Measurements from ENCODE around the gene TAF1.
"Not testable (repeated sequence)": the region's sequence is repeated elsewhere in the genome, so short reads cannot be mapped to it uniquely, and the experiment has no call there.

Gene TAF1

GRCh38 chrX:71502080-71502479 lies 135.9 kb downstream of the TAF1 start:
- not testable (repeated sequence) for DNase-seq (ENCODE audit: low spot score)

- DNase-seq (ENCODE audit: low spot score) = no peak
Observed at GRCh38 chrX:71504346-71504745, 138.2 kb downstream of the TAF1 start.

- no peak for DNase-seq (ENCODE audit: low spot score)
Observed at GRCh38 chrX:71509289-71509688, 143.1 kb downstream of the TAF1 start.

GRCh38 chrX:71510161-71510560 lies 144.0 kb downstream of the TAF1 start:
- DNase-seq (ENCODE audit: low spot score) = no peak

- not testable (repeated sequence) for DNase-seq (ENCODE audit: low spot score)
Observed at GRCh38 chrX:71513731-71514130, 147.6 kb downstream of the TAF1 start.

- no peak for DNase-seq (ENCODE audit: low spot score)
Observed at GRCh38 chrX:71514367-71515037, 148.3 kb downstream of the TAF1 start.

GRCh38 chrX:71515038-71515396 lies 148.9 kb downstream of the TAF1 start:
- no peak for DNase-seq (ENCODE audit: low spot score)
